GM06990 (cell line): ENCODE results near the gene MESD.

Experiments used
- DNase-seq: peaks from one replicate; pipeline ENCODE4 v3.0.0-alpha.2; 2011; ENCODE audit not compliant: insufficient read length; ENCODE audit errors: extremely low read depth
- H3K27me3 ChIP-seq: replicated peaks from 2 replicates; pipeline ENCODE4 v1.6.0; 2011; ENCODE audit warnings: low read length; ENCODE audit not compliant: control insufficient read depth, insufficient read depth
- H3K36me3 ChIP-seq: 2 replicates; pipeline ENCODE4 v1.5.1; 2011; ENCODE audit warnings: low read length; ENCODE audit not compliant: control insufficient read depth, insufficient read depth
- H3K4me3 ChIP-seq: replicated peaks from 2 replicates; pipeline ENCODE4 v1.5.1; 2011; ENCODE audit warnings: low read depth, mild to moderate bottlenecking, control low read depth, low read length
- TF ChIP-seq, protein P1 (sequence below): IDR thresholded peaks from 2 replicates; pipeline ENCODE4 v1.5.1; 2011; ENCODE audit warnings: low read length, control low read depth, mild to moderate bottlenecking, inconsistent platforms; ENCODE audit not compliant: insufficient read depth, poor library complexity, severe bottlenecking

MESD gene

DNA sequence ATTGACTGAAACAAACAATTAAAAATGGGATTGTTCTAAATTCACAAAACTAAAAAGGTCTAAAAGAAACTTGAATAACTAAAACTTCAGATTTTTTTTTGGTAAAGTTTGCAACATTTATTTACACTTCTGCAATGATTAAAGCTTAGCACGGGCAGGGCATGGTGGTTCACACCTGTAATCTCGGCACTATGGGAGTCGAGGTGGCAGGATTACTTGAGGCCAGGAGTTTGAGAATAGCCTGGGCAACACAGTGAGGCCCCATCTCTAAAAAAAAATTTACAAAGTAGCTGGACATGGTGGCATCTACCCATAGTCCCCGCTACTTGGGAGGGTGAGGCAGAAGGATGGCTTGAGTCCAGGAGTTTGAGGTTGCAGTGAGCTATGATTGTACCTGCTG lies 42.7 kb upstream of the MESD start:
- TF ChIP-seq, protein P1, sequence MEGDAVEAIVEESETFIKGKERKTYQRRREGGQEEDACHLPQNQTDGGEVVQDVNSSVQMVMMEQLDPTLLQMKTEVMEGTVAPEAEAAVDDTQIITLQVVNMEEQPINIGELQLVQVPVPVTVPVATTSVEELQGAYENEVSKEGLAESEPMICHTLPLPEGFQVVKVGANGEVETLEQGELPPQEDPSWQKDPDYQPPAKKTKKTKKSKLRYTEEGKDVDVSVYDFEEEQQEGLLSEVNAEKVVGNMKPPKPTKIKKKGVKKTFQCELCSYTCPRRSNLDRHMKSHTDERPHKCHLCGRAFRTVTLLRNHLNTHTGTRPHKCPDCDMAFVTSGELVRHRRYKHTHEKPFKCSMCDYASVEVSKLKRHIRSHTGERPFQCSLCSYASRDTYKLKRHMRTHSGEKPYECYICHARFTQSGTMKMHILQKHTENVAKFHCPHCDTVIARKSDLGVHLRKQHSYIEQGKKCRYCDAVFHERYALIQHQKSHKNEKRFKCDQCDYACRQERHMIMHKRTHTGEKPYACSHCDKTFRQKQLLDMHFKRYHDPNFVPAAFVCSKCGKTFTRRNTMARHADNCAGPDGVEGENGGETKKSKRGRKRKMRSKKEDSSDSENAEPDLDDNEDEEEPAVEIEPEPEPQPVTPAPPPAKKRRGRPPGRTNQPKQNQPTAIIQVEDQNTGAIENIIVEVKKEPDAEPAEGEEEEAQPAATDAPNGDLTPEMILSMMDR, result no peak
- Histone ChIP-seq H3K36me3 (no peaks in the 10 kb centered on the region), H3K4me3 (no peak overlapping the region), H3K27me3 (no peaks in the 10 kb centered on the region)
- DNase-seq, result no peak

DNA sequence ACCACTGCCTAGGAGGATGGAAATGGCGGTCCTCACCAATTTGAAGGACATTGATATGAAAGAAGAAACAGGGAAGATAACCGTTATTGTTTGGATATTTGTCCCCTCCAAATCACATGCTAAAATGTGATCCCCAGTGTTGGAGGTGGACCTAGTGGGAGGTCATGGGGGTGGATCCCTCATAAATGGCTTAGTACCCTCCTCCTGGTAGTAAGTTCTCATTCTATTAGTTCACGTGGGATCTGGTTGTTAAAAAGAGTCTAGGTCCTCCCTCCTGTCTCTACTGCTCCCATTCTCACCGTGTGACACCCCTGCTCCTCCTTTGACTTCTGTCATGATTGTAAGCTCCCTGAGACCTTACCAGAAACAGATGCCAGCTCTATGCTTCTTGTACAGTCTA lies 41.6 kb upstream of the MESD start:
- Histone ChIP-seq H3K4me3 (no peak overlapping the region), H3K27me3 (no peaks in the 10 kb centered on the region), H3K36me3 (no peaks in the 10 kb centered on the region)
- no peak for DNase-seq
- TF ChIP-seq, protein P1, result no peak

DNA sequence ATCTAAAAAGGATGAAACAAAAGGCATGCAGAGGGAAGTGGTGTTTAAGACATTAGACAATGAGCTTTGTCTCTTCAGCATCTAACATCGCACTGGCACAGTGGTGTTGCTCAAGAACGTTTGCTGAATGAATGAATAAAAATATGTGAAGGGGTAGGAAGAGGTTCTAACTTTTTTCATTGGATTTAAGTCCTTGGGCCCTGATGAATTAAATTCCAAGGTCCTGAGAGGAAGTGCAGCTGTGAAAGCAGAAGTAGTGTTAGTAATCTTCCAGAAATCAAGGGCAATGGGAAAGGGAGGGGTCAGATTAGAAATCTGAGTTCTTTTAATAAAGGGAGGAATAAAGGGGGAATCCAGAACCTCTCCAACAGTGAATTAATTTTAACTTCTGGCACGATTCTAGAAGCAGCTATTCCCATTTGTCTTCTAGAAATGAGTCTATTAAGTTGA lies 40.7 kb upstream of the MESD start:
- Histone ChIP-seq H3K27me3 (no peaks in the 10 kb centered on the region), H3K4me3 (no peak overlapping the region), H3K36me3 (no peaks in the 10 kb centered on the region)
- DNase-seq, result no peak
- TF ChIP-seq, protein P1, result no peak

DNA sequence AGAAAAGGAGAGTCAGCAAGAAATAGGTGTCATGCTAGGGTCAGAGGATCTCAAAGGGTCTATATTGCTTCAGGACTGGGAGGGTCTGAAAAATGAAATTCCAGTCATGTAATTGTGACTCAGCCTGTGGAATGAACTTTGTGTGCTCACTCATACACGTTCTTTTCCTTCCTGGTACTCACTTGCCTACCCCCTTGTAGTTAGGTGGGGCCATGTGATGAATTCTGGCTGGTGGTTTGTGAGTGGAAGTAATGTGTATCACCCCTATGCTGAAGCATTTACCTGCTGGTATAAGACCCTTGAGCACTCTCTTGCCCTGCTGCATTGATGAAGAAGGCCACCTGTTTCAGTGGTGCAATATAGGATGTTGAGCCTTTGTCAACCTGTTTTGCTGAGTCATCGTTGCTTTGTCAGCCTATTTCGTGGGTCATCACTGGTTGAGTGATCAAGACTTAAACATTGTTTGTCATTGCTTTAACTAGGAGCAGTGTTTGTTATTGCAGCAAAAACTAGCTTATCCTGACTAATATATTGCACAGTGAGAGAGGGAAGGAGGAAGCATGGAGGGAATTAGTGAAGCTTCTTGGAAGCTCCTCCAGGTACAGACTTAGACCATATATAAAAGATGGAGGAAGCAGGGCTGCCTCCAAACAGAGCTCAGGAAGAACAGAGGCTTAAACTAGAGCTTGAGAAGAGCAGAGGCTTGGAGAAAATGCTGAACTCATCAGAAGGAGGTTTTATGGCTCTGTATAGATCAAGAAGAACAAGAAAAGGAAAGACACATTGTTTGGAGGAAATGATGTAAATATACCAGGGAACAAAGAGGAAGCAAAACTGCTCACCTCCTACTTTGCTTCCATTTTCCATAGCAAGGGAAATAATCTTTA lies 40.0 kb upstream of the MESD start:
- no peak for DNase-seq
- TF ChIP-seq, protein P1, result no peak
- H3K27me3 ChIP-seq, result no peaks in the 10 kb centered on the region
- no peak overlapping the region for H3K4me3 ChIP-seq
- no peaks in the 10 kb centered on the region for H3K36me3 ChIP-seq

DNA sequence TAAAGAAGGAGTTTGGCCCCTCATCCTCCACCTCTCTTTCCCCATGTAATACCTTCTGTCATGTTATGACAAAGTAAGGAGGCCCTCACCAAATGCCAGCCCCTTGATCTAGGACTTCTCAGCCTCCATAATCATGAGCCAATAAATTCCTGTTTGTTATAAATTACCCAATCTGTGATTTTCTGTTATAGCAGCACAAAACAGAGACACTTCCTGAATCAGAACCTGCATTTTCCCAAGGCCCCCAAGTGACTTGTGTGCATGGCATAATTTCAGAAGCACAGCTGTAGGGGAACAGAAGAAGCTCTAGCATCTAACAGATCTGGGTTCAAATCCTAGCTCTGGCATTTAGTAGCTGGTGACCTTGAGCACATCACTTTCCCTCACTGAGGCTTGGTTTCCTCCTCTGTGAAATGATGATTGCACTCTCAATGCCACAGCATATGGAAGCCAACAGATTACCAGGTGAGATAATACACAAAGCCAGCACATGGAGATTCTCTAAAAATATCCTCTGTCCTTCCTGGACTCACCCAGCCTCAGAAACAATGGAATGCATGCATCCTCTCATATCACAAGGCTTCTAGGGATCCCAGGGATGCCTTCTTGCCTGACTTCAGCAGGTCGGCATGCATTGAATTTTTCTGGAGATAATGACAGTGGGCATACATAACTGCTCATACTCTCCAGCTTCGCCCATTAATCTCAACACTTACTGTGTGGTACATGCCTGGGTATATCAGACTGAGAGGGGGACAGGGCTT lies 37.4 kb upstream of the MESD start:
- no peak for DNase-seq
- Histone ChIP-seq H3K27me3 (no peaks in the 10 kb centered on the region), H3K4me3 (no peak overlapping the region), H3K36me3 (no peaks in the 10 kb centered on the region)
- TF ChIP-seq, protein P1, result no peak
